CD4-positive, alpha-beta memory T cell (primary cell): ENCODE measurements around the gene GEMIN8. TPM values are rescaled to one million over a fixed set of nuclear protein-coding genes. Genes with fewer than 3 reads are reported as not detected.

Experiments used
- CTCF ChIA-PET: fragments of 350-600 bp; sonication (Branson Sonifier 250); formaldehyde crosslinking; loops from one replicate; lab custom pipeline; 2021; ENCODE audit warnings: inconsistent platforms; ENCODE audit not compliant: partially characterized antibody; lab: Charles Lee
- POLR2A ChIA-PET: fragments of 350-600 bp; sonication (Branson Sonifier 250); formaldehyde crosslinking; loops from one replicate; lab custom pipeline; 2021; ENCODE audit not compliant: partially characterized antibody; lab: Charles Lee
- DNase-seq, 5 donors: peaks; one replicate each; pipeline versions ENCODE4 v3.0.0 to v3.0.0-alpha.2; 2020 to 2022; ENCODE audit warnings: mixed read lengths in 1 of 5
- H3K27ac ChIP-seq: one replicate; pipeline ENCODE4 v1.7.0; 2013; ENCODE audit warnings: low read depth, low read length
- H3K27me3 ChIP-seq: 2 replicates; pipeline ENCODE4 v1.7.0; 2013; ENCODE audit warnings: mild to moderate bottlenecking, low read length, moderate library complexity; ENCODE audit not compliant: insufficient read depth
- H3K36me3 ChIP-seq: 2 replicates; pipeline ENCODE4 v1.7.0; 2013; ENCODE audit warnings: mild to moderate bottlenecking, low read length, moderate library complexity; ENCODE audit not compliant: insufficient read depth
- H3K4me1 ChIP-seq: 2 replicates; pipeline ENCODE4 v1.7.0; 2013; ENCODE audit warnings: mild to moderate bottlenecking, low read length, moderate library complexity; ENCODE audit not compliant: insufficient read depth
- H3K4me3 ChIP-seq, 2 donors: one replicate each; pipeline ENCODE4 v1.7.0; 2013; ENCODE audit warnings: low read length in 2 of 2, mild to moderate bottlenecking in 1 of 2
- H3K9me3 ChIP-seq, 2 donors: one replicate each; pipeline ENCODE4 v1.7.0; 2013; ENCODE audit warnings: low read length in 2 of 2, control low read depth in 1 of 2; ENCODE audit not compliant: control insufficient read depth in 1 of 2
- H3K27ac Mint-ChIP-seq, 7 donors: one replicate each; pipeline ENCODE4 v1.8.0; 2020 to 2021; ENCODE audit warnings: mixed read lengths in 7 of 7, mild to moderate bottlenecking in 6 of 7, inconsistent platforms in 3 of 7, moderate library complexity in 3 of 7
- H3K27me3 Mint-ChIP-seq, 2 donors: one replicate each; pipeline ENCODE4 v1.8.0; 2020 to 2021; ENCODE audit warnings: mixed read lengths in 2 of 2
- H3K36me3 Mint-ChIP-seq, 2 donors: one replicate each; pipeline ENCODE4 v1.8.0; 2020 to 2021; ENCODE audit warnings: mixed read lengths in 2 of 2, inconsistent platforms in 1 of 2, mild to moderate bottlenecking in 1 of 2
- H3K4me1 Mint-ChIP-seq, 4 donors: one replicate each; pipeline ENCODE4 v1.8.0; 2020 to 2021; ENCODE audit warnings: mixed read lengths in 4 of 4, mild to moderate bottlenecking in 1 of 4
- H3K4me3 Mint-ChIP-seq, 8 donors: one replicate each; pipeline ENCODE4 v1.8.0; 2020 to 2021; ENCODE audit warnings: mixed read lengths in 8 of 8, mild to moderate bottlenecking in 7 of 8, moderate library complexity in 6 of 8, inconsistent platforms in 3 of 8
- H3K9me3 Mint-ChIP-seq, 8 donors: one replicate each; pipeline ENCODE4 v1.8.0; 2020 to 2021; ENCODE audit warnings: mixed read lengths in 8 of 8, mild to moderate bottlenecking in 5 of 8, inconsistent platforms in 3 of 8, moderate library complexity in 1 of 8
- intact Hi-C: fragments of 100-400 bp; cut with micrococcal nuclease; formaldehyde crosslinking; loops from one replicate; pipeline ENCODE4 v1.15.1; 2023
- polyA plus RNA-seq, 2 donors: library from polyadenylated mRNA; unstranded; fragments of 300-500 nt; fragmentation: Illumina TruSeq; gene quantifications; one replicate each; pipeline ENCODE4 v1.2.3, GENCODE V29; 2021
- total RNA-seq, 2 experiments: library from RNA; stranded (reverse); gene quantifications; one replicate each; pipeline ENCODE4 v1.2.3, GENCODE V29; 2021

Gene GEMIN8
- total and polyA plus RNA-seq, 4 experiments from 2014 or later: 10.8 to 31.1 (median 19.6) TPM

DNA sequence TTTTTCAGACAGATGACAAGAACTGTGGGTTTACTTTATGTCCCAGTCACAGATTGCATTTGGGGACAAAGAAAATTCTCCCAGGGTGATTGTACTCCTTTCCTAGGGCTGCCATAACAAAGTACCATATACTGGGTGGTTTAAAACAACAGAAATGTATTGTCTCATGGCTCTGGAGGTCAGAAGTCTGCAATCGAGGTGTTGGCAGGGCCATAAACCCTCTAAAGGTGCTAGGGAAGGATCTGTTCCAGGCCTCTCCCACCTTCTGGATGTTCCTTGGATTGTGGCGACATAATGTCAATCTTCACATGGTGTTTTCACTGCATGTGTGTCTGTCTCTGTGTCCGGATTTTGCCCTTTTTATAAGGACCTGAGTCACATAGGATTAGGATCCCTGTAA, 12.3 kb downstream of the GEMIN8 start:
- intact Hi-C loops: no loop called here
- Histone ChIP-seq H3K9me3 (no peaks in the 10 kb centered on the region), H3K4me1 (no peaks in the 10 kb centered on the region), H3K27me3 (no peaks in the 10 kb centered on the region), H3K36me3 (peaks cover 5% of the 10 kb centered on the region), H3K27ac (no peak overlapping the region), H3K4me3 (no peak overlapping the region)
- peaks cover 39 to 45% of the 10 kb centered on the region in 2 donors for H3K36me3 Mint-ChIP-seq
- H3K27me3 Mint-ChIP-seq: no peaks in the 10 kb centered on the region
- POLR2A ChIA-PET: no interaction called here
- H3K27ac Mint-ChIP-seq: no peak overlapping the region
- H3K4me1 Mint-ChIP-seq: peaks cover 0 to 3% (median 0%) of the 10 kb centered on the region in 4 donors
- H3K4me3 Mint-ChIP-seq: no peak overlapping the region
- DNase-seq: no peak
- peaks cover 0 to 4% (median 0%) of the 10 kb centered on the region in 8 donors for H3K9me3 Mint-ChIP-seq
- CTCF ChIA-PET: no interaction called here

DNA sequence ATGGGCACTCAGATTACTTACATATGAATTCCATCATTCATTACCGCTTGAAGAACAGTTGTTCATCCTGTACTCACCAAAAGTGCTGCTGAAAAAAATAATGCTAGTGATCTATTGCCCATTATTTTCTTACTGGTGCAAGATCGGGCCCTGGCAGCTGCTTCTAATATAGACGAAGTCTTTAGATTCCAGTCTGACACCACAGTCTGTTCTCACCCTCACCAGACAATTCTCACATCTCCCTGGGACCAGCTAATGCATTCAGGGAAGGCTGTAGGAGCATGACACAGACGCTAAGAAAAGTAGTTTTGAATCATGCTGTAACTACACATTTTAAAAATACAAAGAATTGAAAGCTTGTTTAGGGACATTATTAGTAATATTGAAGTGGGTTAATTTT, 13.8 kb downstream of the GEMIN8 start:
- Mint-ChIP-seq H3K9me3 (peaks cover 0 to 4% (median 0%) of the 10 kb centered on the region in 8 donors), H3K4me3 (no peak overlapping the region), H3K27ac (no peak overlapping the region), H3K36me3 (peaks cover 33 to 42% of the 10 kb centered on the region in 2 donors), H3K27me3 (no peaks in the 10 kb centered on the region), H3K4me1 (peaks cover 0 to 3% (median 0%) of the 10 kb centered on the region in 4 donors)
- ChIA-PET POLR2A (no interaction called here), CTCF (no interaction called here)
- intact Hi-C loops: no loop called here
- Histone ChIP-seq H3K9me3 (no peaks in the 10 kb centered on the region), H3K4me1 (no peaks in the 10 kb centered on the region), H3K27me3 (no peaks in the 10 kb centered on the region), H3K4me3 (no peak overlapping the region), H3K27ac (no peak overlapping the region), H3K36me3 (peaks cover 5% of the 10 kb centered on the region)
- no peak for DNase-seq

DNA sequence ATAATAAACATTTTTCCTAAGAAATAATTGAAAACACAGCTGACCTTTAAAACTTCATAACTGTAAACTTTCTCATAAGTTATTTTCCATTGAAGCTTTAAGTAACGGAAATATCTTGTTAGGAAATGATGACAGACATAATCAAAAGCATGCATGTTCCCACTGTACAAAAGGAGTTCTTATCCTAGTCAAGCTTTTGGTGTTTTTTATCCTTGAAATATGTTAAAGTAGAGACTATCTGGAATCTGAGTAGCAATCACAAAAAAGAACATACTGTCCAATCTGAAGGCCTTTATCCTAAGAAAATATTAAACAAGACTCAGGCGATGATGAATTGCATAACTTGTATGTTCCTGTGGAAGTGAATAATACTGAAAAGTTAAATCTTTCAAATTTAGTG, 14.4 kb downstream of the GEMIN8 start:
- POLR2A ChIA-PET: no interaction called here
- no peak overlapping the region for H3K27ac Mint-ChIP-seq
- Histone ChIP-seq H3K4me1 (no peaks in the 10 kb centered on the region), H3K36me3 (peaks cover 5% of the 10 kb centered on the region), H3K4me3 (no peak overlapping the region), H3K27me3 (no peaks in the 10 kb centered on the region), H3K9me3 (no peaks in the 10 kb centered on the region), H3K27ac (no peak overlapping the region)
- CTCF ChIA-PET: no interaction called here
- peaks cover 31 to 42% of the 10 kb centered on the region in 2 donors for H3K36me3 Mint-ChIP-seq
- peaks cover 0 to 3% (median 0%) of the 10 kb centered on the region in 4 donors for H3K4me1 Mint-ChIP-seq
- no peak overlapping the region for H3K4me3 Mint-ChIP-seq
- DNase-seq: no peak
- peaks cover 0 to 4% (median 0%) of the 10 kb centered on the region in 8 donors for H3K9me3 Mint-ChIP-seq
- intact Hi-C loops: no loop called here
- no peaks in the 10 kb centered on the region for H3K27me3 Mint-ChIP-seq

DNA sequence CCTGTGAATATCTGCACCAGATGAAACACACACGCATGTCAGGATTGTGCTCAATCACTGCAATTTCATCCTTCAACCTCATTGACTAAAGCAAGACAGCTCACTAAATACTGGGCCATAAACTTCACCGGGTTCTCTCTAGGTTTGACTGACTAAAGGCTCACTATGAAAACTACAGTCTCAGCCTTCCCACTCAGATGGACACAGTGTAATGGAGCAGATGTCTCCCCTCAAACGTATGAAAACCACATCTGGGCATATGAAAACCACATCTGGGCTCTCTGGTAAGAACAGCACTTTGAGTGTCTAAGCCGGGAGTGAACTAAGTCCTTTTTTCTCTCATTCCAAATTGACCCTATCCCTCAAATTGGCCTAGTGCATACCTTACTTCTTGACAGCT, 15.2 kb downstream of the GEMIN8 start:
- Histone ChIP-seq H3K4me1 (no peaks in the 10 kb centered on the region), H3K27me3 (no peaks in the 10 kb centered on the region), H3K36me3 (peaks cover 4% of the 10 kb centered on the region), H3K9me3 (no peaks in the 10 kb centered on the region), H3K27ac (no peak overlapping the region), H3K4me3 (no peak overlapping the region)
- ChIA-PET POLR2A (no interaction called here), CTCF (no interaction called here)
- DNase-seq: no peak
- Mint-ChIP-seq H3K4me1 (peaks cover 0 to 3% (median 0%) of the 10 kb centered on the region in 4 donors), H3K27ac (no peak overlapping the region), H3K27me3 (no peaks in the 10 kb centered on the region), H3K9me3 (peaks cover 0 to 4% (median 0%) of the 10 kb centered on the region in 8 donors), H3K36me3 (peaks cover 31 to 42% of the 10 kb centered on the region in 2 donors), H3K4me3 (no peak overlapping the region)
- intact Hi-C loops: no loop called here

DNA sequence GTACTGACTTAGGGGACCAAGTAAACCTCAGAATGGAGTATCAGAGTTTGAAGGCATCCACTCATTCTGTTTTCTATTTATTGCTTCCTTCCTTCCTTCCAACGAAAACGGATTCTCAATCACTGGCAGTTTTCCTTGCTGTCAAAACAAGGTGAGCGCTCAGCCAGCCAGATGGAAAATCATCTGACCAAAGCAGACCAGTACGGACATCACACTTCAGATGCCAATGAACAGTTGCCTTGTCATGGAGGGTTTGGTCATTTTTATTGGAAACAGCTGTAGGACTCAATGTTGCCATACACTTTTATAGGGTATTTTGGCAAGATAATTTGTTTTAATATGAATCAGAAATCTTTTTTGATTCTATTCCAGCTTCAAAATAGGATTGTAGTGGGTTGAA, 16.6 kb downstream of the GEMIN8 start:
- CTCF ChIA-PET: no interaction called here
- POLR2A ChIA-PET: no interaction called here
- H3K27ac Mint-ChIP-seq: no peak overlapping the region
- H3K4me1 Mint-ChIP-seq: peaks cover 0 to 3% (median 0%) of the 10 kb centered on the region in 4 donors
- H3K4me3 Mint-ChIP-seq: no peak overlapping the region
- Histone ChIP-seq H3K27me3 (no peaks in the 10 kb centered on the region), H3K9me3 (no peaks in the 10 kb centered on the region), H3K4me3 (no peak overlapping the region), H3K27ac (no peak overlapping the region), H3K4me1 (no peaks in the 10 kb centered on the region), H3K36me3 (no peaks in the 10 kb centered on the region)
- no peak for DNase-seq
- H3K36me3 Mint-ChIP-seq: peaks cover 31 to 46% of the 10 kb centered on the region in 2 donors
- intact Hi-C loops: no loop called here
- peaks cover 0 to 4% (median 0%) of the 10 kb centered on the region in 8 donors for H3K9me3 Mint-ChIP-seq
- H3K27me3 Mint-ChIP-seq: no peaks in the 10 kb centered on the region

DNA sequence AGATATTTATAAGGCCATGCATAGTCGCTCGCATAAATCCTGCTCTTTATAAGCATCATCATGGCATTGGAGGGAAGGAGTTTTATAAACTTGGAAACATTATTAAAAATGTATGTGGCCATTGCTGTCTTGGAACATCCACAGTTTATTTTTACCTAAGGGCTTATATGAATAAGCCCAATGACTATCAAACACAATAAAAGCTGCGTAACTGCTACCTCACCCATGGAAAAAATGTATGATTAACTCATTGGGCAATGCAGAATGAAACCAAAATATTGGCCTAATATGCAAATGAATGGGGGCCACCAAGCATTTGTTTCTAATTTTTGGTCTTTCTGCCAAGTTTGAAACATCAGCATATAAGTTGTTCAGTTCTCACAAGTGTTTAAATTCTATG, 19.1 kb downstream of the GEMIN8 start:
- Mint-ChIP-seq H3K27me3 (no peaks in the 10 kb centered on the region), H3K4me1 (peaks cover 0 to 3% (median 0%) of the 10 kb centered on the region in 4 donors), H3K36me3 (peaks cover 32 to 47% of the 10 kb centered on the region in 2 donors), H3K9me3 (peaks cover 0 to 4% (median 0%) of the 10 kb centered on the region in 8 donors), H3K27ac (no peak overlapping the region), H3K4me3 (no peak overlapping the region)
- intact Hi-C loops: no loop called here
- POLR2A ChIA-PET: no interaction called here
- no peaks in the 10 kb centered on the region for H3K36me3 ChIP-seq
- DNase-seq: no peak
- CTCF ChIA-PET: no interaction called here
- no peak overlapping the region for H3K4me3 ChIP-seq
- H3K4me1 ChIP-seq: no peaks in the 10 kb centered on the region
- no peak overlapping the region for H3K27ac ChIP-seq
- H3K27me3 ChIP-seq: no peaks in the 10 kb centered on the region
- H3K9me3 ChIP-seq: no peaks in the 10 kb centered on the region

DNA sequence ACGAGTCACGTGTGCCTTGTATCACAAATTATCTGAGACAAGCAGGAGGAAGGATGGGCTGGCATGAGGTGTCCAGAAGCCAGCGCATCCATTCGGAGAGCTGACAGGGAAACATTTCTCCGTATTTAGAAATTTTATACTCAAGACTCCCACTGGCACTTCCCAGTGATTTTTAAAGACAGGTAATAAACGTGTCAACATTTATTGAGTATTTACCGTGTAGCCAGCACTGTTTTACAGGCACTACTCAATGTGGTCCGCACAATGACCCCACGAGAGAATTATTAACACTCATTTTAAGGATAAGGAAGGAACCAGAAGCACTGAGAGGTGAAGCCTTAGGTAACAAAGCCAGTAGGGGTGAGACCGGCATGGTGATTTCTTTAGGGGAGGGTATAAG, 23.2 kb downstream of the GEMIN8 start:
- Histone ChIP-seq H3K27ac (no peak overlapping the region), H3K9me3 (no peaks in the 10 kb centered on the region), H3K4me3 (no peak overlapping the region), H3K36me3 (no peaks in the 10 kb centered on the region), H3K4me1 (no peaks in the 10 kb centered on the region), H3K27me3 (no peaks in the 10 kb centered on the region)
- ChIA-PET CTCF (no interaction called here), POLR2A (no interaction called here)
- DNase-seq: no peak
- intact Hi-C loops: no loop called here
- Mint-ChIP-seq H3K36me3 (peaks cover 25 to 41% of the 10 kb centered on the region in 2 donors), H3K4me3 (no peak overlapping the region), H3K4me1 (peaks cover 2 to 8% (median 6%) of the 10 kb centered on the region in 4 donors), H3K9me3 (peaks cover 0 to 5% (median 3%) of the 10 kb centered on the region in 8 donors), H3K27me3 (no peaks in the 10 kb centered on the region), H3K27ac (no peak overlapping the region)
